ENCODE measurements around the gene UNC13C.

UNC13C gene

GRCh38 chr15:54506977-54507524 is 528.8 kb downstream of the UNC13C start:
- no peak for DNase-seq

- DNase-seq, result no peak
Measured at GRCh38 chr15:54514601-54515000, 536.4 kb downstream of the UNC13C start.

- DNase-seq, result no peak
Measured at GRCh38 chr15:54515664-54516582, 537.7 kb downstream of the UNC13C start.

- DNase-seq, result no peak
Measured at GRCh38 chr15:54517366-54517765, 539.1 kb downstream of the UNC13C start.

- no peak for DNase-seq
Measured at GRCh38 chr15:54518156-54518882, 540.1 kb downstream of the UNC13C start.

GRCh38 chr15:54519577-54519976 is 541.3 kb downstream of the UNC13C start:
- DNase-seq, result no peak

GRCh38 chr15:54520616-54521015 is 542.4 kb downstream of the UNC13C start:
- no peak for DNase-seq

GRCh38 chr15:54521206-54521605 is 543.0 kb downstream of the UNC13C start:
- no peak for DNase-seq

- no peak for DNase-seq
Measured at GRCh38 chr15:54528021-54528420, 549.8 kb downstream of the UNC13C start.

GRCh38 chr15:54540721-54541120 is 562.5 kb downstream of the UNC13C start:
- no peak for DNase-seq

GRCh38 chr15:54547491-54547890 is 569.2 kb downstream of the UNC13C start:
- no peak for DNase-seq

GRCh38 chr15:54550954-54551353 is 572.7 kb downstream of the UNC13C start:
- DNase-seq, result no peak

GRCh38 chr15:54556231-54556630 is 578.0 kb downstream of the UNC13C start:
- no peak for DNase-seq

GRCh38 chr15:54559405-54560069 is 581.3 kb downstream of the UNC13C start:
- DNase-seq, result no peak

- no peak for DNase-seq
Measured at GRCh38 chr15:54560417-54560816, 582.2 kb downstream of the UNC13C start.

GRCh38 chr15:54564166-54564565 is 585.9 kb downstream of the UNC13C start:
- DNase-seq, result no peak

GRCh38 chr15:54566654-54567053 is 588.4 kb downstream of the UNC13C start:
- no peak for DNase-seq

- no peak for DNase-seq
Measured at GRCh38 chr15:54567408-54568035, 589.3 kb downstream of the UNC13C start.

- no peak for DNase-seq
Measured at GRCh38 chr15:54568381-54568780, 590.1 kb downstream of the UNC13C start.

GRCh38 chr15:54571576-54571975 is 593.3 kb downstream of the UNC13C start:
- DNase-seq, result no peak

GRCh38 chr15:54575586-54575985 is 597.3 kb downstream of the UNC13C start:
- DNase-seq, result no peak

GRCh38 chr15:54576298-54576935 is 598.2 kb downstream of the UNC13C start:
- DNase-seq, result no peak

Data from activated CD8-positive, alpha-beta memory T cell treated with anti-CD3 and anti-CD28 coated beads, Interleukin-2, amount 50 U/mL, for 48 hours (primary cell).